GM21526 (cell line): ENCODE results near the gene KCNC1.

Experiments
- ATAC-seq: cut with Tn5 transposase; IDR thresholded peaks from one replicate; pipeline ENCODE4 v1.9.1; 2021; ENCODE audit warnings: moderate library complexity; ENCODE audit not compliant: unreplicated experiment, low FRiP score

The KCNC1 gene

DNA sequence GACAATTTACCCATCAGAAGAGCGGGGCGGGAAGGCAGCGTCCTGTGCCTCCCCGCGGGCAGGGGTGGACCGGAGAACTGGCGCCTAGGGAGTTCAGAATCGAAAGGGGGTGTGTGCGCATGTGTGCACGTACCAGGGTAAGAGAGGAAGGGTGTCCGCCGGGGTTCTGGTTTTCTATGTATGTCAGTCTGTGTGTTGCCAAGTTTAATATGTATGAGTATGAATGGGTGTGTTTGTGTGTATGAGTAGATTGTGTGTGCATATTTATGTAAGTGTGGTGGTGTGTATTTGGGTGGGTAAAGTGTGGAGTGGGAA, 2.0 kb downstream of the KCNC1 start:
- no peak for ATAC-seq

DNA sequence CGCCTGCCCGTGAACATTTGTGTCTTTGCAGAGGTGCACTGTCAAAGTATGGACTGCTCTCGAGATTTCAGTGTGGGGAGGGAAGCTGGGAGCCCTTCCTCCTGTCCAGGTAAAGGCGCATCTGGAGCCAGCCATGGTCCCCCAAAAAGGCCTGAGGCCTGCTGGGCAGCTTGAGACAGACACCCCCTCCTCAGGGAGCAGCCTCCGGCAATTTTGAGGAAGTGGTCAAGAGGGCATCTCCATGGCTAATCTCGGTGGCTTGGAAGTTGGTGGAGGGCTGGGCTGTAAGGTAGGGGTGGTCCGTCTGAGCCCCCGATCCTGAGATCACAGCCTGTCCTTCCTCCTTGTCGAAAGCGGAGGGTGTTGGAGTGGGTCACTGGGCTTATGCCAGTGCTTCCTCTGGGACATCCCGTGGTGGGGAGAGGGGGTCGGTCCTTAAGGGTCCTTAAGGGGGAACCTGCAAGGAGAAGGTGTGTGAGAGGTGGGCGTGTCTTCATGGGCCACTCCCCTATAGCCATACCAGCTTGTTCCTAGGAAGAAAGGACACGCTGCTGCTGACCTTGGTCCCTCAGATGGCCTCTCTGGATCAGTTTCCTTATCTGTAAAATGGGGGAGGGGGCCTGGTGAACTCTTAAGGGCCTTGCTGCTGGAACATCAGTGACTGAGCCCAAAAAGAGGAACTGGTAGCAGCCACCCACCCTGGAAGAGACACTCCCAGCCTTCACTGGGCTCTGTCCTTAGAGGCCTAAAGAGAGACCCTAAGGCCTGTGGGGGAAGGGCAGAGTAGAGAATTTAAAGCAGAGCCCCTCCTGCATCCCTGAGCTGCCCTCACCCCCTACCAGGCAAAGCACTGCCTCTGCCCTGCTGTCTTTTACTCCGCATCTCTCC, 2.6 kb downstream of the KCNC1 start:
- ATAC-seq: no peak

DNA sequence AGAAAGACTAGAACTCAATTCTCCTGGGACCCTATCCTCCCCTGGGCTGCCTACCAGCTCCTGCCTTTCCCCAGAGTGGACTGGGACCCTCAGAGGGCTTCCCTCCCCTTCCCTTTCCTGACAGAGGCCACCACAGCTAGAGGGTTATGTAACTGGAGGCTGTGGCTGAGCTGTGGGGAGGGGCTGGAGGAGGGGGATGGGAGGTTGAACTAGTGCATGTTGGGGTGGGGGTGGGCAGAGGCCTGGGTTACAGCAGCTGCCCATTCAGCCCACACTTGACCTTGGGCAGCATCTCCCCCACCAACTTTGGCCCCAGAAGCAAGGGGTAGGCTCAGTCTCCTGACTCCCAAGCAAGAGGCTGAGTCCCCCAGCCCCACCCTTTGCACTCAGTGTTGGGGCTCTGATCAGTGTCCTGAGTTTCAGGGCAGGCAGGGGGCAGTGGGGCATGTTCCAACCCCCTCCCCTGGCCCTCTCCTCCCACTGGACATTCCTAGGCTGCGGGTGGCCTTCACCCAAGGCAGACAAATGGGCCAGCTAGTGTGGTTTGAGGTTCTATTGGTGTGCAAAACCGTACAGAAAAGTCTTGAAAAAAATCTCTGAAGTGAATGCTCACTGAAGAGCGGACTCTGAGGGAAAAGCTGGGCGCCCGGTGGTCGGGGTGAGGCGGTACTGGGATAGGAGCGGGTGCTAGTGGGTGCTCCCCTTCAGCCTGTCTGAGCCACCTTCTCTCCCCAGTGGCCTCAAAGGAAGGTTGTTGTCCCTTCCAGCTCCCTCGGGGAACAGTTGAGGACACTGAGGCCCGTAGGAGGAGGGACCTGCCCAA, 3.8 kb downstream of the KCNC1 start:
- ATAC-seq: no peak

DNA sequence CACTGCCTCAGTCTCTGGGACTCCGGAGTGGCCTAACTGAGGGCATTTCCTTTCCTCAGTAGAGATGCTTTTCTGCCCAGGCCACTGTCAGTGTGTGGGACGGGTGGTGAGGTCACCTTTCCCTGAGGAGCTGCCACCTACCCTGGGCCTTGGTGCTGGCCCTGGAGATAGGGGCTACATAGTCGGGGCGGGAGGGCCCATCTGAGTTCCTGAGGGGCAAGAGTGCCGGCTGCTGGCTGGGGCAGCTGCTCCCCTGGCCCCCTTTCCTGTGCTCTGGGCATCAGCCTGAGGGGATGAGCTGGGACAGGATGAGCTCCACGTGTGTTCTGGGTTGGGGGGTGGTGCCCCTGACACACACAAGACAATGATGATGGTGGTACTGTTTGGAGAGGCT, 5.4 kb downstream of the KCNC1 start:
- ATAC-seq: no peak

DNA sequence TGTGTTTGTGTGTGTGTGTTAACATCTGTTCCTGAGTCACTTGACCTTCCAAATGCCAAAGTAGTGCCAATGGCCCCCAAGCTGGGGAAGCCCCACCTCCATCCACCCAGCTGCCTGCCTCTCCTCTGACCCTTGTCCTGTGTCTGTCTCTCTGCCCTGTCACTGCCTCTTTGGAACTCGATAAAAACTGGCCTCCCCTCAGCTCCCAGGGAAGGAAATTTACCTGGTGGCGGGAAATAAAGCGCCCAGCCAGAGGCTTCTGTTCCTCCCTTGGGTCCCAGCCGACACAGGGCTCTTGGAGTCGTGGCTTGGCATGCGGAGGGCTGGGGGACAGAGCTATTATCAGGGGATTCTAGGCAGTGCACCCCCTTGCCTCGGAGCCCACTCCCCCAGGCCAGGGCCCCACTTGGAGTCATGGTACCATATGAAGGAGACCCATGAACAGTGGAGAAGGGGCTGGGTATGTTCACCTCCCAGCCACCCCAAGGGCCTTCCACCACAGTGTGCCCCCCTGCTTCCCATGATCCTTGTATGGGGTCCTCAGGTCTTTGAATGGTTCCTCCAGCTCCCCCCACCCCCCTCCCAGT, 6.2 kb downstream of the KCNC1 start:
- no peak for ATAC-seq

DNA sequence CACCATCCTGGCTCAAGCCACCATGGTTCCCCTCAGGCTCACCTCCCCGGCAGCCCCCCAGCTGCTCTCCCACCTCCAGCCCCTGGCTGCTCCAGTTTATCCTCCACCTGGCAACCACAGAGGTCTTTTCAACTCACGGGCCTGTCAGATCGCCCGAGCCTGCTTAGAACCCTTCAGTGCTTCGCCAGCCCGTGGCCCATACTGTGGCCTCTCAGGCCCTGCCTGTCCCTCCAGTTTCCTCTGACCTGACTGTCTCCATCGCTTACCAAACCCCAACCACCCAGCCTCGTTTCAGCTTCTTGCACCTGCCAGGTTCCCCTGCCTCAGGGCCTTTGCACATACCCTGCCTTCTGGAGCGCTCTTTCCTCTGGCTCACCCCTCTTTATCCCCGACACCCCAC, 6.9 kb downstream of the KCNC1 start:
- no peak for ATAC-seq

DNA sequence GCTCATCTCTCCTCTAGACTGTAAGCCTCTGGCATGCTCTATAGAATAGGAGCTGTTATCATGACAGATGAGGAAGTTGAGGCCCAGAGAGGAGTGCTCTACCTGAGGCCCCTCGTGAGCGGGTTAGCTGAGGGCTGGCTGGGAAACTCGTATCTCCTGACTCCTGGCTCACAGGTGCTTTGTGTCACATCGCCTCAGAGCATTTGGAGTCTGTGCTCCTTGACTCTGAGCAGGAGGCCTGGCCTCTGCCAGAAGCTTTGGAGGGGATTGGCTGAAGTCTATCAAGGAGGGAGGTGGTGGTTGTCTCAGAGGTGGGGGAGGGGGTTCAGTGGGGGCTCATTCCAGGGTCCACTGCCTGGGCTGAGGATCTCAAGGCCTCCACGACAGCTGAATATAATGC, 7.4 kb downstream of the KCNC1 start:
- no peak for ATAC-seq

DNA sequence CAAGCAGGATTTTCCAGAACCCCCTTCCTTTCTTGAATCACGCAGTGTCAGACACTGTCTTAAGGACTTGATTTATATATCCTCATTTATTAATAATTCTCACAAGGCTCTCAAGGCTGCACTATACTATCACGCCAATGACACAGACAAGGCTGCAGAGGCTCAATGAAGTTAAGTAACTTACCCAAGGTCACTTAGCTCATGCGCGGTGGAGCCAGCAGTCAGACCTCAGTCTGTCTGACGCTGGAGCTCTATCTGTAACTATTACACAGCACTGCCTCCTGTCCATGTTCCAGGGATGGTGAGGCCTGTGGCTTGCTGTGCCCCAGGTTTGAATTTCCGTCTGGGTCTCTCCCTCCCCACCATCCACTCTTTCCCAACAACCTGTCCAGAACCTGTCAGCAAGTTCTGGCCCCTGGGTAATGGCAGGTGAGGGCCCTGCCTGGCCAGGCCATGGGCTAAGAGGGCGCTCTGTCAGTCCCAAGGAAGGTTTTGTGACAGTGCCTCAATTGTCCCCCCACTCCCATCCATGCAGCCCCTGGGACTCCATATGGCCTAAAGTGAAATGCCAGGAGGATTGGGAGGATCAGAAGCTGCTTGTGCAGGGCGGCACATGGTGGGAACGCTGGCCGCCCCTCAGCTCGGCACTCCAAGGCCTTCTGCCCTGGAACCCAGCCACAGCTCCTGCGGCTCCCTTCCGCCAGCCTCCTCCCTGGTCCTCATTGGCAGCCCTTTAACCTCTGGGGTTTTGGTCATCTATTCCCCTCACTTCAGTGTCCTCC, 8.6 kb downstream of the KCNC1 start:
- no peak for ATAC-seq

DNA sequence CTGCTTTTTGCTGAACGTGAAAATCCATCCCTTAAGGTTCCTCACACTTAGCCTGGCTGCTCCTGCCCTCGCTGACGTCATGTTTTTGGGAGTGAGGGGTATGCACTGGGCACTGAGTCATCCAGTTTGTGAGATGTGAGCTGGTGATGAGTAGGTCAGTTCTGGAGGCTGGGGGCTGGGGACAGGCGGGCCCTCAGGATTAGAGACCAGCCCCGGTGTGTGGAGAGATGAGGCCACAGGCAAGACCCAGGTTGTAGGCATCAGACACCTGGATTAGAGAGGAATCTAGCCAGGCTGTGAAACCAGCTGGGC, 9.2 kb downstream of the KCNC1 start:
- ATAC-seq: no peak

DNA sequence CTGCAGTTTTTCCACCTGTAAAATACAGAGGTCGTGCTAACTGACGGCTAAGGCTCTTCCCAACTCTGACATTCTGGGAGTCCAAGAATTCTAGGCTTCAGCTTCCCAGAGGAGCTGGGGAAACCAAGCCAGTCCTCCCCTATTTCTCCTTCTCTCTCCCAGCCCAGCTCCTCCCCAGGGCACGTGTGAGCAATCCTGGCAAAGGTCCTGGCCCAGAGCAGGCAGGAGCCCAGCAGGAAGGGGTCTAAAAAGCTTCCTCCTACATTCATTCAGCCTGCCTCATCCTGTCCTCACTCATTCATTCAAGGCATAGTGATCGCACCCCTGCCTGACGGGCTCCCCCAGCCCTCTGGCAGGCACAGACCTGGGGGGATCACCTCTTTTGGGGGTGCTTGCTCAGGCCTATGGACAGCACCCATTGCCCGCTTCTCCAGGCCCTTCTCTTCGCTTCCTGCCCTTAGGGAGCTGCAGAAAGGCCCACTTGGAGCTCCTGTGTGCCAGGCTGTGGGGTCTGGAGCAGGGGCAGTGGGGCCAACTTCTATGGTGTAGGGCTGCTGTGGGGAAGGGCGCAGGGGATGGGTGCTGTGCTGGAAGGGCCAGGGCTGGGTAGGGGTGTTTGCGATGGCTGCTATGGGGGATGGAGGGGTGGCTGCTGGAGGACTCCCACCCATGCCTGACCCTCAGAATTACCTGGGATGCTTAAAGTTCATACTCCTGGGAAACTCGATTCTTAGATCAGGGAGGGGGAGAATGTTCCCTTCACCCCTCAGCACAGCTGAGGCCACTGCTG, 9.8 kb downstream of the KCNC1 start:
- no peak for ATAC-seq

DNA sequence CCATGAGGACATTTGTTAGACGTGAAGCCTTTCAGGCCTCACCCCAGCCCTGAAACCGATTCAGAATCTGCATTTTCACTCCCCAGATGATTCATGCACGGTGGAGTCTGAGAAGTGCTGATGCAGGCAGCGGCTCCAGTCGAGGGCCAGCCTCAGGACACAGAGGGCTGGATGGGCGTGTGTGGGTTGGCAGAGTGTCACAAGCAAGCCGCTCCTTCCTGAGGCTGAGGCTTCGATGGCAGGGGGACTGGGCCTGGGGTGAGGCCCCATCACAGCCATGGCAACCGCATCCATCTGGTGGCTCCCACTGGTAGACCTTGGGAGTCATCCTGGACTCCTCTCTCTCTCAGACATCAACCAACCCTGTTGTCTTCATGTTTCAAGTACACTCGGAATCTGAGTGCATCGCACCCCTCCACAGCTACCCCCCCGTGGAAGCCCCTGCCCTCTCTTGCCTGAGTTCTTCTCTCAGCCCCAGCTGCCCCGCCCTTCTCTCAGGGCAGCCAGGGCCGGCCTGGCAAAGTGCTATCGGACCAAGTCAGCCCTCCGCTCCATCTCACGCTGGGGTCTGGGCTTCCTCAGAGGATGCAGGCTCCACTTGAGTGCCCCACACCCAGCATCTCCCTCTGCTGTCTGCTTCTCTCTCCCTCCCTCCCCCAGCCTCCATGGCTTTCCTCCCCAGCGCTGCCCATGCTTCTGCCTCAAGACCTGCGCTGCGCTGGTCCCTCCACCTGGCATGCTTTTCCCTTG, 10.6 kb downstream of the KCNC1 start:
- no peak for ATAC-seq

DNA sequence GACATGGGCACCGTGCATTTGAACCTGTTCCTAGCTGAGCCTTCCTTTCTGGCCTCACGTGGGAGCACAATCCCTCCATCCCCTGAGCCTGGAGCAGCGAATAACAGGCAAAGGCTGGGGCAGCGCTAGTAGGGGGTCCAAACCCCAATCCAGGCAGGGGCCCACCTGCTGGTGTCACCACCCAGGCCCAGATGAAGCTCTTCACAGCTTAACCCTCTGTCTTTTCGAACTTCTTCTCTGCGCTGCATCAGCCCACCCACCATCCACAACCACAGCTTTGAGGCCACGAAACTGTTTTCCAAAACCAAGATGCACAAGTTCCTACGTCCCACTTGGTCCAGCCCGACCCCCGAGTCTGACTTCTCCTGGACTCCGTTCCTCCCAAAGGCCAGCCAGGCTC, 11.5 kb downstream of the KCNC1 start:
- no peak for ATAC-seq

DNA sequence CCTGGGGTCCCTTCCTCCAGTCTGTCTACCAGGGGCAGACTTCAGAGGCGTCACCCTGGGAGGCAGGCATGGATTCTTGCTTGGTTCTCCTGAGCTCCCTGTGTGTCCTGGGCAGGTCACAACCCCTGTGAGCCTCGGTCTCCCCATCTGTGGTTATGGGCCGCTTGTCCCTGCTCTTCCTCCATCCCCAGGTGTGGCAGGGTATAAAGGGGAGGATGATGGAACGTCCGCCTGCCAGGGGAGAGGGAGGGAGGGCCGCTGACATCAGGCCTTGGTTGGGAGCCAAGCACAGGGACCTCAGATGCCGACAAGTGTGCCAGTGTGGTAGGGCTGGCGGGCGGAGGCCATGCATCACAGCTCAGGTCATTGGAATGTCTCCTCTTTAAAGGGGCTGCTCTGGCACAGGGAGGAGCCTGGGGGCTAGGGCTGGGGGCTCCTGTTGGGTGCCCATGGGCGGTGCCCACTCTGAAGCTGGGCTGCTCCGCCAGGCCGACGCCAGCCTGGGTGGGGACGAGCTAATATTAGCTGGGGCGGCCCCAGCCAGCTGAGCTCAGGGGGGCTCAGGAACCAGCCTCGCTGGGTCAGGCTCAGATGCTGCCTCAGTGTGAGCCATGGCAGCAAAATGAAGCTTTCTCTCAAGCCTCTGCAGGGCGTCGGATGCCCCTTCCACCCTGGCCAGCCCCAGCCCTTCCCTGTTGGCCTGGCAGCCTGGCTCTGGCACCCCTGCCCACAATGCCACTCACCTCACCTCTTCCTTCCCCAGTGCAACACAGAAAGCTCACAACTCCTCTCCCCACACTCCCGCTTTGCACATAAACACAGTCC, 12.8 kb downstream of the KCNC1 start:
- ATAC-seq: no peak

DNA sequence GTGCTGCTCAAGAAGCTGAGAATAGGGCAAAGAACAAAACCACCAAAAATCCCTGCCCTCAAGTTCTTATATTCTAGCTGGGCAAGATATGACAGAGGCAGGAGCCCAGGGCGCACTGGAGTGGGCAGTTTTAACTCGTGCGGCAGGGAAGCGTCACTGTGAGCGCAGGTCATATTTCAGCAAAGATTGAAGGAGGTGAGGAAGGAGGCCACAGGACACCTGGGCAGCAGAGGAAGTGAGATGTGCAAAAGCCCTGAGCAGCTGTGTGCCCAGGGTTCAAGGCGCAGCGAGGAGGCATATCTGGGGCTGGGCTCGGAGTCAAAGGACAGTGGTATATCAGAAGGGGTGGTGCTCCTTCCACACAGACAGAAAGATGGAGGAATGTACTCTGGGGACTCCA, 13.5 kb downstream of the KCNC1 start:
- ATAC-seq: no peak

DNA sequence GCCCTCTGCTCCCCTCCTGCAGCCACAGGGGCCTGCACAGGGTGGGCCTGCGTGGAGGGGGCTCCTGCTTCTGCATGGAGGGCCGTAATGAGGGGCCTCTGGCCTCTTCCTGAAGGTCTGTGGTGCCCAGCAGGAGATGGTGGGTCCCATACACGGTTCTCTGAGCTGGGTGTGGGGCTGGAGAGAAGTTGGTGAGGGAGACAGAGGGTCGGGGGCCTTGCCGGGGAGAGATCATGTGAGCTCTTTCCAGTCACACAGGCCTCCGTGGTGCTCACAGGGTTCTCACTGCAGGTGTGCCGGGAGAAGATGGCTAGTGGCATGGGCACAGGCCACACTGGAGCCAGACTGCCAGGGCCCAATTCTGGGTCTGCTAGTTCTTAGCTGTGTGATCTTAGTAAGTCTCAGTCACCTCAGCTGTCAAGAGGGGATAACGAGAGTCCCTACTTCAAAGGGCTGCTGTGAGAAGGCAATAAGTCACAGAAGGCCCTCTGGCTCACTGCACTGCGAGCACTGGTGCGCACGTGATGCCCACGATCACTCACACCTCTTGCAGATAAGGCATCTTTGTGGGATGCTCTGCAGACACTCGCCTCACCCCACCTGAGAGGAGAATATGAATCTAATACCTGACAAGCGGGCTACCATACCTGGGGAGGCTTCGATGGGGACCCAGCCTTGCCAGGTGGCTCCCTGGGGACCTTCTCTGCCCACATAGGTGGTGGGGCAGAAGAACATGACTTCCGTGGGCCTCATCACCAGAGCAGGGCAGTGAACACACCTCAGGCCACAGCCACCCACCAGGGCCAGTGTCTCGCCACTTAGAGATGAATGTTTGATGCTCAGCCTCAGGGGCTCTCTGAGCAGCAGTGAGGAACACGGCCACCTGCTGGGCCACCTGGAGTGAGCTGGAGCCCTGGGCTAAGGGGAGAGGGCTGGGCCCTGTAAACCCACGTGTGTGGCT, 14.5 kb downstream of the KCNC1 start:
- ATAC-seq: no peak

DNA sequence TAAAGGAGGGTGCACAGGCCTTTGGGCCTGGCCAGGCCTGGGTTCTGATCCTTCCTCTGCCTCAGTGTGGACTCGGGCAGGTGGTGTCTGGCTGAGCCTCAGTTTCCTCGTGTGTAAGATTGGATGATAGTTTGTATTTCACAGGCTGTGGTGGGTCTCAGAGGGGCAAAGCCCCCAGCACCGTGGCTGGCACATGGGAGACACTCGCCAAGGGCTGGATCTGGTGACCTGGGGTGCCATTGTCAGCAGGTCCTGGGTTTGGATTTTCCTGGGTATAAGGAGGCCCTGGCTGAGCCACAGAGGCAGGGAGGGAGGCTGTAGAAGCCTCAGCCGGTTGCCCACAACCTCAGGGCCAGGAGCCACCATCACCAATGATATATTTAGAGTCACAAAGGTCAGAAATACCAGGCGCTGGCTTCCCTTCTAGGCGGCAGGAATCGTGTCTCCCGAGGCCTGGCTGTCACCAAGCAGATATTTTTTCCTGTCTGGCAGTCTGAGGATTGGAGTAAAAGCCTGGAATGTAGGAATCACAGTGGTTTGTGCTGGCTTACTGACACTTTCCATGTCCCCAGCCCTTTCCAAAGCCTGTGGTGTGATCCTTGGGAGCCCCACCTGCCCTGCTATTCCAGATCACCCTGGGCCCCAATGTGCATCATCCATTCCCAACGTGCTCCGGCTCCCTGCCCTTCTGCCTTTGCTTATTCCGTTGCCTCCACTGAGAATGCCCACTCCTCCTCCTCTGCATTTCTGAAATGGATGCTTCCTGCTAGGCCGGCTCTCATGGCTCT, 15.6 kb downstream of the KCNC1 start:
- no peak for ATAC-seq

DNA sequence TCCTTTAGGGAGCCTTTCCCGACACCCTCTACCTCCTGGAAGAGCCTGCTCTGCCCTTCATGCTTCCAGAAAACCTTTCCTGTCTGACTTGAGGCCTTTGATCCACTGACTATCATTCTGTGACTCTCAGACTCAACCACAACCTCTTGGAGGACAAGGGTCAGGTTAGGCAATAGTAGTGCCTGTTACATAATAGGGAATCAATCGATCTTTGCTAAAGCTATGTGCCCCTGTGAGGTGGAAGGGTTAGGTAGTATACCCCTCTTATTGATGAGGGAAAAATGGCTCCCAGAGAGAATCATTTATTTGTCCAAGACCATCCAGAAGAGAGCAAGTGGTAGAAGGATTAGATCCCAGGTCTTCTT, 16.2 kb downstream of the KCNC1 start:
- no peak for ATAC-seq
